GM12878 (cell line): ENCODE results near the gene HERPUD2. TPM values are rescaled to one million over a fixed set of nuclear protein-coding genes. Genes with fewer than 3 reads are reported as not detected.

Experiments used
- ATAC-seq: fragments of 200-7000 bp; cut with Tn5 transposase; 3 replicates; pipeline ENCODE4 v1.9.1; 2020; ENCODE audit warnings: mild to moderate bottlenecking, moderate library complexity
- BruUV-seq: library from RNA; stranded (reverse); fragments of 400-500 nt; replicated peaks from 2 replicates; lab custom pipeline; 2021; lab: Mats Ljungman, UMichigan
- CTCF ChIA-PET: fragments of 300-600 bp; sonication (Branson Sonifier 250); formaldehyde crosslinking; extraction: SDS; loops from one replicate; lab custom pipeline; 2021; ENCODE audit warnings: inconsistent platforms; lab: Yijun Ruan, JAX
- POLR2A ChIA-PET: fragments of 350-600 bp; formaldehyde crosslinking; extraction: SDS; loops from one replicate; lab custom pipeline; 2021; ENCODE audit warnings: inconsistent platforms; lab: Charles Lee
- RAD21 ChIA-PET: fragments of 300-600 bp; sonication (Branson Sonifier 250); formaldehyde crosslinking; loops from one replicate; lab custom pipeline; 2023; ENCODE audit warnings: antibody characterized with exemption; ENCODE audit not compliant: unreplicated experiment; lab: Charles Lee
- SMC1A ChIA-PET: fragments of 300-600 bp; sonication (Branson Sonifier 250); formaldehyde crosslinking; loops from one replicate; lab custom pipeline; 2023; ENCODE audit not compliant: unreplicated experiment, uncharacterized antibody; lab: Charles Lee
- DNase-seq: peaks from one replicate; pipeline ENCODE4 v3.0.0-alpha.2; 2011; ENCODE audit warnings: low read depth, low spot score
- FAIRE-seq: peaks from 3 replicates; lab custom pipeline; 2011; peaks lifted over from hg19 to GRCh38; lab: Jason Lieb, UNC
- H2AFZ ChIP-seq: 2 replicates; pipeline ENCODE4 v1.6.0; 2011; ENCODE audit warnings: low read depth, low read length, control low read depth; ENCODE audit not compliant: control insufficient read depth
- H3K27ac ChIP-seq: 2 replicates; pipeline ENCODE4 v1.5.1; 2011; ENCODE audit warnings: control low read depth; ENCODE audit not compliant: control insufficient read depth, insufficient read depth
- H3K27me3 ChIP-seq, 2 experiments: replicated peaks in 1 of 2; 2 replicates each; pipeline versions ENCODE4 v1.6.0 to v1.6.1; 2011; ENCODE audit warnings: low read length in 1 of 2; ENCODE audit not compliant: control insufficient read depth in 2 of 2, insufficient read depth in 2 of 2
- H3K36me3 ChIP-seq, 2 experiments: 2 replicates each; pipeline ENCODE4 v1.5.1; 2011; ENCODE audit warnings: low read length in 1 of 2; ENCODE audit not compliant: control insufficient read depth in 2 of 2, insufficient read depth in 2 of 2
- H3K4me1 ChIP-seq: 2 replicates; pipeline ENCODE4 v1.6.1; 2011; ENCODE audit warnings: mild to moderate bottlenecking, low read length, moderate library complexity, mixed read lengths; ENCODE audit not compliant: control insufficient read depth, insufficient read depth
- H3K4me2 ChIP-seq: 2 replicates; pipeline ENCODE4 v1.6.0; 2011; ENCODE audit warnings: control low read depth; ENCODE audit not compliant: control insufficient read depth, insufficient read depth
- H3K4me3 ChIP-seq: fragments of 200-600 bp; sonication (generic); 2 replicates; pipeline ENCODE4 v1.5.1; 2016
- H3K79me2 ChIP-seq: 2 replicates; pipeline ENCODE4 v1.6.0; 2011; ENCODE audit warnings: low read length; ENCODE audit not compliant: control insufficient read depth, insufficient read depth
- H3K9ac ChIP-seq: 2 replicates; pipeline ENCODE4 v1.8.0; 2011; ENCODE audit warnings: low read length, control low read depth, mixed read lengths; ENCODE audit not compliant: control insufficient read depth, insufficient read depth
- H3K9me3 ChIP-seq: replicated peaks from 3 replicates; pipeline ENCODE4 v1.5.1; 2011; ENCODE audit warnings: mild to moderate bottlenecking, low read length; ENCODE audit not compliant: control insufficient read depth, insufficient read depth
- H4K20me1 ChIP-seq: 2 replicates; pipeline ENCODE4 v1.6.0; 2011; ENCODE audit not compliant: control insufficient read depth, insufficient read depth
- CHD1 ChIP-seq: IDR thresholded peaks from 2 replicates; pipeline ENCODE4 v1.6.1; 2012; ENCODE audit warnings: low read depth, low read length, improper control_type of control experiment
- CREM ChIP-seq: IDR thresholded peaks from 2 replicates; pipeline ENCODE4 v1.6.1; 2014; ENCODE audit warnings: antibody characterized with exemption, low read depth
- EP300 ChIP-seq, 2 experiments: fragments of 150-350 bp in 1 of 2; IDR thresholded peaks; 2 replicates each; pipeline ENCODE4 v1.6.1; 2011 to 2012; ENCODE audit warnings: low read depth in 2 of 2, low read length in 2 of 2, borderline replicate concordance in 1 of 2, improper control_type of control experiment in 1 of 2, inconsistent platforms in 1 of 2; ENCODE audit not compliant: control insufficient read depth in 1 of 2
- HDAC6 ChIP-seq: fragments of 200-600 bp; sonication (generic); IDR thresholded peaks from one replicate; pipeline ENCODE4 v1.8.0; 2017; ENCODE audit warnings: antibody characterized with exemption; ENCODE audit not compliant: unreplicated experiment
- IKZF1 ChIP-seq: fragments of 450-650 bp; conservative IDR thresholded peaks from 2 replicates; pipeline ENCODE4 v1.6.1; 2017; ENCODE audit warnings: antibody characterized with exemption, mild to moderate bottlenecking
- IRF4 ChIP-seq: IDR thresholded peaks from 2 replicates; pipeline ENCODE4 v1.6.1; 2011; ENCODE audit warnings: low read depth, low read length
- JUND ChIP-seq: IDR thresholded peaks from 2 replicates; pipeline ENCODE4 v1.6.1; 2012; ENCODE audit warnings: low read depth, mild to moderate bottlenecking, low read length, improper control_type of control experiment, moderate library complexity
- KDM1A ChIP-seq: fragments of 200-600 bp; sonication (generic); IDR thresholded peaks from 2 replicates; pipeline ENCODE4 v1.6.1; 2016; ENCODE audit warnings: borderline replicate concordance
- LARP7 ChIP-seq: fragments of 450-650 bp; IDR thresholded peaks from 2 replicates; pipeline ENCODE4 v1.6.1; 2017; ENCODE audit warnings: mild to moderate bottlenecking
- MEF2A ChIP-seq: IDR thresholded peaks from 2 replicates; pipeline ENCODE4 v1.6.1; 2011; ENCODE audit warnings: low read depth, mild to moderate bottlenecking, low read length, moderate library complexity; ENCODE audit not compliant: insufficient read depth
- RBBP5 ChIP-seq: fragments of 200-600 bp; sonication (generic); conservative IDR thresholded peaks from 2 replicates; pipeline ENCODE4 v1.6.1; 2016
- SPI1 ChIP-seq: IDR thresholded peaks from 2 replicates; pipeline ENCODE4 v1.6.1; 2011; ENCODE audit warnings: low read depth, mild to moderate bottlenecking, low read length, moderate library complexity, borderline replicate concordance; ENCODE audit not compliant: insufficient read depth
- TCF12 ChIP-seq: IDR thresholded peaks from 2 replicates; pipeline ENCODE4 v1.6.1; 2011; ENCODE audit warnings: low read depth, mild to moderate bottlenecking, low read length
- TCF3 ChIP-seq: IDR thresholded peaks from 2 replicates; pipeline ENCODE4 v1.6.1; 2012; ENCODE audit warnings: low read depth, mild to moderate bottlenecking, low read length, borderline replicate concordance; ENCODE audit not compliant: insufficient read depth
- WGBS: methylation state at CpG from one replicate; pipeline ENCODE4 v1.1.6; 2016; ENCODE audit warnings: low lambda C conversion rate; ENCODE audit not compliant: insufficient replicate concordance, insufficient coverage; ENCODE audit errors: missing lambda C conversion rate; 5-methylcytosine and 5-hydroxymethylcytosine counted together
- in situ Hi-C: fragments of 300-500 bp; cut with MboI; formaldehyde crosslinking; loops from 9 replicates; pipeline ENCODE4 v1.14.3; 2018; ENCODE audit warnings: mixed read lengths
- intact Hi-C: fragments of 100-400 bp; cut with micrococcal nuclease; formaldehyde crosslinking; loops from one replicate; pipeline ENCODE4 v1.14.2; 2022; ENCODE audit not compliant: unreplicated experiment
- polyA plus RNA-seq, 11 experiments: library from polyadenylated mRNA; depleted of rRNA in 4 of 11; unstranded in 6 of 11; stranded (reverse) in 5 of 11; fragments of >200 nt; fragmentation: Nextera tagmentation in 4 of 11; fragmentation: Illumina TruSeq in 1 of 11; extraction: Ambion mirVana in 4 of 11; extraction: Trizol in 1 of 11; gene quantifications; 1 replicate in 1 of 11; 2 replicates in 10 of 11; pipeline versions ENCODE4 v1.2.1 to v1.2.3, GENCODE V29; 2011 to 2016; ENCODE audit warnings: inconsistent platforms in 2 of 11, missing spikeins in 2 of 11, low read depth in 1 of 11
- total RNA-seq, 4 experiments: library from RNA; depleted of rRNA in 3 of 4; stranded (reverse); fragments of >200 nt in 3 of 4; fragmentation: Illumina TruSeq in 1 of 4; extraction: Trizol in 1 of 4; gene quantifications; 2 replicates each; pipeline versions ENCODE4 v1.2.1 to v1.2.3, GENCODE V29; 2013 to 2021
- TF ChIP-seq, protein P1 (sequence below): IDR thresholded peaks from 2 replicates; pipeline ENCODE4 v1.6.1; 2012; ENCODE audit warnings: mild to moderate bottlenecking, low read depth, low read length
- TF ChIP-seq, protein P2 (sequence below): fragments of 450-650 bp; IDR thresholded peaks from 2 replicates; pipeline ENCODE4 v1.6.1; 2017; ENCODE audit warnings: antibody characterized with exemption, mild to moderate bottlenecking, moderate library complexity

The HERPUD2 gene
- total and polyA plus RNA-seq, 10 of the 15 experiments (the other 5 are each of a cell fraction or from before 2014, with no cell fraction given) = 4.7 to 69.6 (median 13.9) TPM

DNA sequence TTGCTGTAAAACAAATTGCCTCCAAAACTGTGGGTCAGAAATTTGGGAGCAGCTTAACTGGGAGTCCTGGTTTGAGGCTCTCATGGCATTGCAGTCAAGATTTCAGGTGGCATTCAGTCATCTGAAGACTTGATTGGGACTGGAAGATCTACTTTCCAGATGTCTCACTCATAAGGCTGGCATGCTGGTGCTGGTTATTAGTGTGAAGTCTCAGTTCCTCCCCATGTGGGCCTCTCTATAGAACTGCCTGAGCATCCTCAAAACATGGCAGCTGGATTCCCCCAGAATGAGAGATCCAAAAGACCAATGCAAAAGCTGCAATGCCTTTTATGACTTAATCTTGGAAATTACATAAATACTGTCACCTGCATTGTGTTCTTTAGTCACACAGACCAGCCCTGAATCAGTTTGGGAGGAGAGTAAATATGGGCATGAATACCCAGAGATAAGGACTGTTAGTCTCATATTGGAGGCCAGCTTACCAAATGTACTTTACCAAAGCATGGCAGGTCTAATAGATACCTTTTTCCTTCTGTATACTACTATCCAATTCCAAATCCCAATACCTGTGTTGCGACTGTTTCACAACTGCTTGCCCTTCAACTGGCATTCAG is 6.5 kb upstream of the HERPUD2 start:
- intact Hi-C loops (no loop called here), in situ Hi-C loops (no loop called here)
- Histone ChIP-seq H3K27me3 (no peaks in the 10 kb centered on the region), H3K79me2 (no peaks in the 10 kb centered on the region), H3K36me3 (no peaks in the 10 kb centered on the region), H3K9ac (no peak overlapping the region), H3K4me1 (no peaks in the 10 kb centered on the region), H3K4me3 (no peak overlapping the region), H3K4me2 (no peak overlapping the region), H3K27ac (no peak overlapping the region), H3K9me3 (no peaks in the 10 kb centered on the region), H4K20me1 (no peaks in the 10 kb centered on the region), H2AFZ (no peak overlapping the region)
- RAD21 ChIA-PET = interaction anchor here (2.8 kb wide), 1 partner anchor 26 kb away, joined by 16 read pairs; no protein-coding TSS in a partner anchor
- no peak for DNase-seq
- peak; percentile 92 for ATAC-seq
- BruUV-seq = no TSS peak
- SMC1A ChIA-PET = interaction anchor here (0.9 to 14.9 kb wide), 6 partner anchors 8 to 64 kb away, joined by 3 to 157 read pairs (median 8); no protein-coding TSS in a partner anchor
- FAIRE-seq = no peak
- POLR2A ChIA-PET = no interaction called here
- WGBS = 95% methylated on average over 1 of the region's 1 CpG
- CTCF ChIA-PET = interaction anchor here (2.1 to 3.2 kb wide), 3 partner anchors 9 to 208 kb away, joined by 5 to 26 read pairs (median 5); no protein-coding TSS in a partner anchor
- TF ChIP-seq TCF12 (0 out of 2 replicates have a peak, but pooled peaks have one; percentile 12), TCF3 (no peak), KDM1A (no peak), RBBP5 (no peak), IKZF1 (no peak), JUND (no peak), HDAC6 (no peak), MEF2A (no peak), SPI1 (peak; percentile 86), CREM (no peak), EP300 (IDR thresholded peaks at IDR 0.05; ENCODE audit: borderline replicate concordance in 1 of 2, control insufficient read depth in 1 of 2, low read depth in 2 of 2, low read length in 2 of 2) (no peak), IRF4 (0 out of 2 replicates have a peak, but pooled peaks have one; percentile 16), CHD1 (no peak), LARP7 (no peak)
- TF ChIP-seq, protein P1, sequence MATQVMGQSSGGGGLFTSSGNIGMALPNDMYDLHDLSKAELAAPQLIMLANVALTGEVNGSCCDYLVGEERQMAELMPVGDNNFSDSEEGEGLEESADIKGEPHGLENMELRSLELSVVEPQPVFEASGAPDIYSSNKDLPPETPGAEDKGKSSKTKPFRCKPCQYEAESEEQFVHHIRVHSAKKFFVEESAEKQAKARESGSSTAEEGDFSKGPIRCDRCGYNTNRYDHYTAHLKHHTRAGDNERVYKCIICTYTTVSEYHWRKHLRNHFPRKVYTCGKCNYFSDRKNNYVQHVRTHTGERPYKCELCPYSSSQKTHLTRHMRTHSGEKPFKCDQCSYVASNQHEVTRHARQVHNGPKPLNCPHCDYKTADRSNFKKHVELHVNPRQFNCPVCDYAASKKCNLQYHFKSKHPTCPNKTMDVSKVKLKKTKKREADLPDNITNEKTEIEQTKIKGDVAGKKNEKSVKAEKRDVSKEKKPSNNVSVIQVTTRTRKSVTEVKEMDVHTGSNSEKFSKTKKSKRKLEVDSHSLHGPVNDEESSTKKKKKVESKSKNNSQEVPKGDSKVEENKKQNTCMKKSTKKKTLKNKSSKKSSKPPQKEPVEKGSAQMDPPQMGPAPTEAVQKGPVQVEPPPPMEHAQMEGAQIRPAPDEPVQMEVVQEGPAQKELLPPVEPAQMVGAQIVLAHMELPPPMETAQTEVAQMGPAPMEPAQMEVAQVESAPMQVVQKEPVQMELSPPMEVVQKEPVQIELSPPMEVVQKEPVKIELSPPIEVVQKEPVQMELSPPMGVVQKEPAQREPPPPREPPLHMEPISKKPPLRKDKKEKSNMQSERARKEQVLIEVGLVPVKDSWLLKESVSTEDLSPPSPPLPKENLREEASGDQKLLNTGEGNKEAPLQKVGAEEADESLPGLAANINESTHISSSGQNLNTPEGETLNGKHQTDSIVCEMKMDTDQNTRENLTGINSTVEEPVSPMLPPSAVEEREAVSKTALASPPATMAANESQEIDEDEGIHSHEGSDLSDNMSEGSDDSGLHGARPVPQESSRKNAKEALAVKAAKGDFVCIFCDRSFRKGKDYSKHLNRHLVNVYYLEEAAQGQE = no peak
- TF ChIP-seq, protein P2, sequence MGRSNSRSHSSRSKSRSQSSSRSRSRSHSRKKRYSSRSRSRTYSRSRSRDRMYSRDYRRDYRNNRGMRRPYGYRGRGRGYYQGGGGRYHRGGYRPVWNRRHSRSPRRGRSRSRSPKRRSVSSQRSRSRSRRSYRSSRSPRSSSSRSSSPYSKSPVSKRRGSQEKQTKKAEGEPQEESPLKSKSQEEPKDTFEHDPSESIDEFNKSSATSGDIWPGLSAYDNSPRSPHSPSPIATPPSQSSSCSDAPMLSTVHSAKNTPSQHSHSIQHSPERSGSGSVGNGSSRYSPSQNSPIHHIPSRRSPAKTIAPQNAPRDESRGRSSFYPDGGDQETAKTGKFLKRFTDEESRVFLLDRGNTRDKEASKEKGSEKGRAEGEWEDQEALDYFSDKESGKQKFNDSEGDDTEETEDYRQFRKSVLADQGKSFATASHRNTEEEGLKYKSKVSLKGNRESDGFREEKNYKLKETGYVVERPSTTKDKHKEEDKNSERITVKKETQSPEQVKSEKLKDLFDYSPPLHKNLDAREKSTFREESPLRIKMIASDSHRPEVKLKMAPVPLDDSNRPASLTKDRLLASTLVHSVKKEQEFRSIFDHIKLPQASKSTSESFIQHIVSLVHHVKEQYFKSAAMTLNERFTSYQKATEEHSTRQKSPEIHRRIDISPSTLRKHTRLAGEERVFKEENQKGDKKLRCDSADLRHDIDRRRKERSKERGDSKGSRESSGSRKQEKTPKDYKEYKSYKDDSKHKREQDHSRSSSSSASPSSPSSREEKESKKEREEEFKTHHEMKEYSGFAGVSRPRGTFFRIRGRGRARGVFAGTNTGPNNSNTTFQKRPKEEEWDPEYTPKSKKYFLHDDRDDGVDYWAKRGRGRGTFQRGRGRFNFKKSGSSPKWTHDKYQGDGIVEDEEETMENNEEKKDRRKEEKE = no peak
